Renal cortex interstitium (tissue), 11 donors: ENCODE measurements around the gene MTFR1L. TPM values are rescaled to one million over a fixed set of nuclear protein-coding genes. Genes with fewer than 3 reads are reported as not detected.
"Not testable (repeated sequence)": the region's sequence is repeated elsewhere in the genome, so short reads cannot be mapped to it uniquely, and the experiment has no call there.

Experiments used
- DNase-seq, 11 donors: peaks; one replicate each; pipeline ENCODE4 v3.0.0-alpha.2; 2013; ENCODE audit warnings: low read depth in 9 of 11, low spot score in 4 of 11; ENCODE audit errors: extremely low read depth in 1 of 11
- polyA plus RNA-seq, 3 donors: library from polyadenylated mRNA; unstranded; fragments of 120-200 nt; gene quantifications; one replicate each; pipeline ENCODE4 v1.2.1, GENCODE V29; 2013; ENCODE audit not compliant: insufficient read length in 3 of 3

Gene MTFR1L
- polyA plus RNA-seq, 3 donors: 91.0 to 103 (median 97.6) TPM

DNA sequence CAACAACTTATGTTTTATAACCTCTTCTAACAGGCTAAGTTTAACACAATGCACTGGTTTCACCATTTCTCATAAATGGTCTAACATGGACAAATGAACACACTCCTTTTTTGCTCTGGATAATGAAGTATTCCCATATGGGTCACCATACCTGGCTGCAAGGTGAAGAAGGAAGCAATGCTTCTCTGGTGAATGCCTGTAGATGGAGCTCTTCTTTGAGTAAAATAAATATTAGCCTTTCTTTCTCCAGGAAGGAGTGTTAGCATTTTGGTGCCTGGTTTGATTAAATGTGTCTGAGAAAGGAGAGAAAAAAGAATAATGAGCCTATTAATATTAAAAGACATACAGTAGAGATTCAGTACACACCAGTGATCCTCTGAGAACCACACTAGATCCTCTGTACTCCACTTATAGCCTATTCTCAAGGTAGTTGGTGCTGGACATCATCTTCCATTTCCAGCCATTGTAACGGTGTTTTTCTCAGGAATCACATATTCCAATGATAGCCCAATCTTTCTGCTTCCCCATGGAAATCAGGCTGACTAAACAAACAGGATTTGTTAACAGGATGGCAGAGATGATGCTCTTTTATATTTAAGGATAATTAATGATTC lies 17.6 kb downstream of the MTFR1L start:
- DNase-seq: no peak

GRCh38 chr1:25839808-25840207 lies 20.1 kb downstream of the MTFR1L start:
- DNase-seq: not testable (repeated sequence)

DNA sequence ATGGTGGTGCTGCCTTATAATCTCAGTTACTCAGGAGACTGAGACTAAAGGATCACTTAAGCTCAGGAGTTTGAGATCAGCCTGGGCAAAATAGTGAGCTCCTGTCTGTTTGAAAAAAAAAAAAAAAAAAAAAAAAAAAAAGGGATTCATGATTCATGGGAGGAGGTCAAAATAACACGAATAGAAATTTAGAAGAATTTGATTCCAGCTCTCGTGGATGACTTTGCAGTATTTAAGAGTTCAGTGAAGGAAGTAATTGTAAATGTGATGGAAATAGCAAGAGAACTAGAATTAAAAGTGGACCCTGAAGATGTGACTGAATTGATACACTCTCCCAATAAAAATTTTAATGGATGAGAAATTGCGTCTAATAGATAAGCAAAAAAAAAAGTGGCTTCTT lies 23.7 kb downstream of the MTFR1L start:
- no peak for DNase-seq

GRCh38 chr1:25844536-25845337 lies 25.0 kb downstream of the MTFR1L start:
- DNase-seq: no peak

DNA sequence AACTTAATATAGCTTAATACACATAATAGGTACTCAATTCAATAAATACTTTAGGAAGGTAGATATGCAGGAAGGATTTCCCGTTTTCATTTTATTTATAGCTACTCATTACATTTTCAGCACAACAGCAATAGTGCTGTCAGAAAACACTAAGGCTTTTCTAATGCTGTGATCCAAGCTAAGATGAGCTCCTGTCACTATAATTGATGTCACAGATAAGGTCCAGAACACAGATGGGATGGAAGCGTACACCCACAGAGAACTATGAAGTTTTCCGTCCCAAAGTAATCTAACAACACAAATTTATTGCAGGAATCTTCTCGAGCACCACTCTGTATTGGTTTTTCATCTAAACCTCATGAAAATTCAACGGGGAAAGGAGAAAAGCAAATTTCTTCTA lies 25.9 kb downstream of the MTFR1L start:
- DNase-seq: no peak

GRCh38 chr1:25847929-25848328 lies 28.2 kb downstream of the MTFR1L start:
- DNase-seq: no peak

DNA sequence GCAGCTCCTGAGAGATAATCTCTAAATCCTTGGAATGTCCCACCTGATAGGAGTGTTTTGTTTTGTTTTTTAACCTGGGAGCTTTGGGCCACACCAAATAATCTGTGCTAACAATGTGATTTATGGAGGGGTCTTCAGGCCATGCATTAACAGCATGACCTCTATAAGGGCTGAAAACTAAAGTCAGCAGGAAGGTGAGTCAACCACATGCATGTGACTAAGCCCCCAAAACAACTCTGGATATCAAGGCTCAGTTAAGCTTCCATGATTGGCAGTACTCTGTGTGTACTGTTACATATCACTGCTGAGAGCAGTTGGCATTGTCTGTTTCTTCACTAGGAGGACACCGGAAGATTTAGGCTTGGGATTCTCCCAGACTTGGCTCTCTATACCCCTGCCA lies 28.8 kb downstream of the MTFR1L start:
- no peak for DNase-seq

DNA sequence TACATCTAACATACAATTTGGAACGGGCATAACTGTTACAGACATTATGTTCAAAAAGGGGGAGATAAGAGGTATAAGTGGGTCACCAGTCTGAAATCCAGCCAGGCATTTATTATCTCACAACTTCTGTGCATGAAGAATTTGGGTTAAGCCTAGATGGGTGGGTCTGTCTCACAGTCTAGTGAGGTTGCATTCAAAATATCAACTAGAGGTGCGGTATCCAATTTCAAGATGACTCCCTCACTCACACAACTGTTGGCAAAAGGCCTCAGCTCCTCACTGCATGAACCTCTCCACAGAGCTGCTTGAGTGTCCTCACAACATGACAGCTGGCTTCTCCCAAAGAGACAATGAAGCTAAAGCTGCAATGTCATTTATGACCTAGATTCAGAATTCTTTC lies 34.8 kb downstream of the MTFR1L start:
- DNase-seq: no peak

DNA sequence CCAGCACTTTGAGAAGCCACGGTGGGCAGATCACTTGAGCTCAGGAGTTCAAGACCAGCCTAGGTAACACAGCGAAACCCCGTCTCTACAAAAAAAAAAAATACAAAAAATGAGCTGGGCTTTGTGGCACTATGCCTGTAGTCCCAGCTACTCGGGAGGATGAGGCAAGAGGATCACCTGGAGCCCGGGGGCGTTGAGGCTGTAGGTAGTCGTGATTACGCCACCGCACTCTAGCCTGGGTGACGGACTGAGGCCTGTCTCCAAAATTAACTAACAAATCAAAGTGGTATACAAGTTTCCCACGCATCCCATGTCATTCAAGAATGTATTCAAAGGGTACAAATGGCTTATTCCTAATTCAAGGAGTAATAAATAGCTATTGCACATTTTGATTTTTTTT lies 37.1 kb downstream of the MTFR1L start:
- no peak for DNase-seq

- no peak for DNase-seq
Observed at GRCh38 chr1:25858494-25858893, 38.7 kb downstream of the MTFR1L start.

DNA sequence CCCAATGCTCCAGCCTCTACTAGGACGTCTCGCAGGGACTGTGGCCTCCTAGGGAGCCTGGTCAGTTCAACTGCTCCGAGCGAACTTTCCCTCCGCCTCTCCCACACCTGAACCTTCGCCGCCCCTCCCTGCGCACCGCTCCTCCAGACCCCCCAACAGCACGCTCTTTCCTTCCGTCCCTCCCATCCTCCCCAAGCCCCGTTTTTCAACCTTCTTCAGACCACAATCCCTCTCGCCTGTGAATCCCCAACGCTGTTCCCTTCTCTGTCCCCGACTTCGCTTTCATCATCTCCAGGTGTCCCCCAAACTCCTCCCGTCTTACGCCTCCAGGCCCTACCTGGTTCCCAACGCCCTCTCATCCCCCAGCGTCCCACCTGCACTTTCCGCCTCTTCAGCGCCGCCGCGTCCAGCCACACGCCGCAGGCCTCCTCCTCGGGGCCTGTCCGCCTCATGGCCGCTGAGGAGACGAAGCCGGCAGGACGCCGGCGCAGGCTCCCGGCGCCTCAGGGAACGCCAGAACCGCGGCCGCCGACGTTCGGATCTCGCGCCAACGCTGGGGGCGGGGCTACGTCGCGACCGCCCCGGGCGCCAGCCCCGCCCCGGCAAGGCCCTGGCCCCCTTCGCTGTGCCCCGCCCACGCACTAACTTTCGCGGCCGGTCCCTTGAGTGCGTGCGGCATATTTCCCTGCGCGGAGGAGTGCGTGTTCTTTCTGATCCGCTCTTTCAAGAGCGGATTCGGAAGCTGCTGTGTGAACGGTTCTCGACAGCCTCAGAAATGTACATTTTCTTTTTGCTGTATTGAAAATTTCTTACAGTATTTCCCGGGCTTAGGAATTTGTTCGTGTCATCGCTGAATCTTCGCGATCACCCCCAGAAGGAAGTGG lies 39.4 kb downstream of the MTFR1L start, which contains the start of gene AUNIP:
Gene AUNIP, minus strand, starts transcription at position 552 of the 884 bp plus-strand sequence. Its CDS starts 100 bp downstream, at position 452.
- DNase-seq: peak; percentile 65 to 85 (median 77)

GRCh38 chr1:25861316-25862286 lies 41.8 kb downstream of the MTFR1L start:
- DNase-seq: no peak

GRCh38 chr1:25862785-25863485 lies 43.2 kb downstream of the MTFR1L start:
- no peak for DNase-seq

DNA sequence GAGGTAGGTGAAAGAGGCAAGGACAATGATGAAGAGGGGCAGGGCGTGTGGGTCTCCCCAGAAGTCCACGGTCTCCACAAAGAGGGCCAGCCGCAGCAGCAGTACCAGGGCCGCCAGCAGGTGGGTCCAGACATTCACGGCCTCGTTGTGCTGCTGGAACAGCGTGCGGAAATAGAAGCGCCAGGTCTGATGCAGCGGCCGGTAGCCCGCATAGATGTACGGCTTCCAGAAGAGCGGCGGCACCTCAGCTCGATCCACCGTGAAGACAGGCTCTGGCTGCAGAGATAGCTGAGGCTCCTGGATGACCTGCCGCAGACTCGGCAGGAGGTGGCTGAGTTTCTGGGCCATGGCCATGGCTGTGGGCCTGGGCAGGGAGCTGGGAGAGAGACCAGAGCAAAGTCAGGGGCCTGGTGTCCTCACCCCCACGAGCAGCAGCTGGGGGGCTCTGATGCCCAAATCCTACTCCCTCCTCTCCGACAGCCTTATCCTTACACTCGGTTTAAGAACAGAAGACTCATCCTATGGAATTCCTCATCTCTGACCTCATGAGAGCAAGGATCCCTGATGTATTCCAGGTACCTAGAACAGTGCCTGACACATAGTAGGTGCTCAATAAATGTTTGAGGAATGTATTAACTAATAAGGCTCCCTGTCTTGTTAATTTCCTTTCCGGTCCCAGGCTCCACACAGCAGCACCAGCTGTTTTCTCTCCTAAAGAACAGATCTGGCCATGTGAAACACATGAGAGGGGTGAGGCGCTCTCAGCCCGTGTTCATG lies 43.9 kb downstream of the MTFR1L start:
- no peak for DNase-seq

DNA sequence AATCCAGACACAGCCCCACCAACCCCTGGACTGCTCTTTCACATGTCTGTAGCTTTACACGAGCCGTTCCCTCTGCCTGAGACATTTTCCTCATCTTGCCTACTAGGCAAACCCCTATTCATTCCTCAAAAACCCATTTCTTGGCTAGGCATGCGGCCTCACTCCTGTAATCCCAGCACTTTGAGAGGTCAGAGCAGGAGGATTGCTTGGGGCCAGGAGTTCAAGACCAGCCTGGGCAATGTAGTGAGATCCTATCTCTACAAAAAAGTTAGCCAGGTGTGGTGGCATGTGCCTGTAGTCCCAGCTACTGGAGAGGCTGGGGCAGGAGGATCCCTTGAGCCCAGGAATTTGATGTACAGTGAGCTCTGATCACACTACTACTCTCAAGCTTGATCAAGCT lies 44.7 kb downstream of the MTFR1L start:
- DNase-seq: no peak

- no peak for DNase-seq
Observed at GRCh38 chr1:25866288-25866687, 46.5 kb downstream of the MTFR1L start.
